ENCODE data around the gene DYRK3. TPM values are rescaled to one million over a fixed set of nuclear protein-coding genes. Genes with fewer than 3 reads are reported as not detected.

DYRK3 gene
- total and polyA plus RNA-seq, 10 of the 15 experiments (the other 5 are each of a cell fraction or from before 2014, with no cell fraction given): 1.6 to 12.9 (median 10.3) TPM

DNA sequence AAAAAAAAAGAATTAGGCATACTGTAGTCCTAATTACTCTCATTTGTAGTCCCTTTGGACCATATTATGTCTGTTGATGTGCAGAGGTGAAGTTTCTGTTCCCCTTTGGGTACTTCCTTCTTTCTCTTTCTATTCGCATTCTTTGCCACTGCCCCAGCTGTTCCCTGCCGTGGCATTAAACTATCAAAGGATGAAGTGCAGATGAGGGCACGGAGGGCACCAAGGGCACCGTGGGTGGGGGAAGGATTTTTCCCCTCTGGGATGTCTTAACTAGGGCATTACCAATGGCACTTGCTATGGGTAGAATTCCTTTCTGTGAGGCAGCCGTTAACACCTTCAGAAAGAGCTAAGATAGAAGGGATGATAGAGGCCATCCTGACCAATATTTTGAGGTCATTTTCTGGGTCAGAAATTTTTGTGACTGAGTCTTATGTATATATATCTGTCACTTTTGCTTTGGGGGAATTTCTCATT, 44.4 kb downstream of the DYRK3 start (continued):
- TF ChIP-seq, protein P1, sequence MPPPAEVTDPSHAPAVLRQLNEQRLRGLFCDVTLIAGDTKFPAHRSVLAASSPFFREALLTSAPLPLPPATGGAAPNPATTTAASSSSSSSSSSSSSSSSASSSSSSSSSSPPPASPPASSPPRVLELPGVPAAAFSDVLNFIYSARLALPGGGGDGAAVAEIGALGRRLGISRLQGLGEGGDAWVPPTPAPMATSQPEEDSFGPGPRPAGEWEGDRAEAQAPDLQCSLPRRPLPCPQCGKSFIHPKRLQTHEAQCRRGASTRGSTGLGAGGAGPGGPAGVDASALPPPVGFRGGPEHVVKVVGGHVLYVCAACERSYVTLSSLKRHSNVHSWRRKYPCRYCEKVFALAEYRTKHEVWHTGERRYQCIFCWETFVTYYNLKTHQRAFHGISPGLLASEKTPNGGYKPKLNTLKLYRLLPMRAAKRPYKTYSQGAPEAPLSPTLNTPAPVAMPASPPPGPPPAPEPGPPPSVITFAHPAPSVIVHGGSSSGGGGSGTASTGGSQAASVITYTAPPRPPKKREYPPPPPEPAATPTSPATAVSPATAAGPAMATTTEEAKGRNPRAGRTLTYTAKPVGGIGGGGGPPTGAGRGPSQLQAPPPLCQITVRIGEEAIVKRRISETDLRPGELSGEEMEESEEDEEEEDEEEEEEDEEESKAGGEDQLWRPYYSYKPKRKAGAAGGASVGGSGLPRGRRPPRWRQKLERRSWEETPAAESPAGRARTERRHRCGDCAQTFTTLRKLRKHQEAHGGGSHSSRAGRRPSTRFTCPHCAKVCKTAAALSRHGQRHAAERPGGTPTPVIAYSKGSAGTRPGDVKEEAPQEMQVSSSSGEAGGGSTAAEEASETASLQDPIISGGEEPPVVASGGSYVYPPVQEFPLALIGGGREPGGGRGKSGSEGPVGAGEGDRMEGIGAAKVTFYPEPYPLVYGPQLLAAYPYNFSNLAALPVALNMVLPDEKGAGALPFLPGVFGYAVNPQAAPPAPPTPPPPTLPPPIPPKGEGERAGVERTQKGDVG (CRISPR knock-in tag; IDR thresholded peaks at IDR 0.05): no peak
- TF ChIP-seq NFIC (IDR thresholded peaks at IDR 0.05; ENCODE audit: low read depth, low read length) (peak; percentile 93), POLR2AphosphoS5 (IDR thresholded peaks at IDR 0.05; ENCODE audit: low read length) (no peak), NFYB (IDR thresholded peaks at IDR 0.05; ENCODE audit: insufficient read depth, low read depth, low read length) (no peak), SMARCA5 (IDR thresholded peaks at IDR 0.05) (no peak), TAF1 (IDR thresholded peaks at IDR 0.05; ENCODE audit: borderline replicate concordance, low read depth, low read length) (0 out of 2 replicates have a peak, but pooled peaks have one; percentile 23), NR2C2 (IDR thresholded peaks at IDR 0.05; ENCODE audit: borderline replicate concordance, control insufficient read depth, insufficient read length, low read depth) (no peak), BCL11A (IDR thresholded peaks at IDR 0.05; ENCODE audit: low read depth, low read length) (peak; percentile 98), MAX (IDR thresholded peaks at IDR 0.05; ENCODE audit: low read depth, low read length) (no peak; the same call in 1 of the 2 replicates), SKIL (IDR thresholded peaks at IDR 0.05; ENCODE audit: low read depth, poor library complexity, severe bottlenecking) (peak; percentile 94), STAT1 (conservative IDR thresholded peaks at IDR 0.05) (no peak), ZBED1 (IDR thresholded peaks at IDR 0.05; ENCODE audit: borderline replicate concordance) (peak; percentile 82; the same call in 1 of the 2 replicates), YBX1 (IDR thresholded peaks at IDR 0.05) (no peak), HDAC2 (IDR thresholded peaks at IDR 0.05) (no peak; the same call in 1 of the 2 replicates), POLR2A (IDR thresholded peaks at IDR 0.05; ENCODE audit: low read depth, low read length) (no peak), PML (IDR thresholded peaks at IDR 0.05; ENCODE audit: low read length) (peak; percentile 48; the same call in 1 of the 2 replicates), SMC3 (IDR thresholded peaks at IDR 0.05; ENCODE audit: borderline replicate concordance, low read length) (no peak)
- TF ChIP-seq, protein P2, sequence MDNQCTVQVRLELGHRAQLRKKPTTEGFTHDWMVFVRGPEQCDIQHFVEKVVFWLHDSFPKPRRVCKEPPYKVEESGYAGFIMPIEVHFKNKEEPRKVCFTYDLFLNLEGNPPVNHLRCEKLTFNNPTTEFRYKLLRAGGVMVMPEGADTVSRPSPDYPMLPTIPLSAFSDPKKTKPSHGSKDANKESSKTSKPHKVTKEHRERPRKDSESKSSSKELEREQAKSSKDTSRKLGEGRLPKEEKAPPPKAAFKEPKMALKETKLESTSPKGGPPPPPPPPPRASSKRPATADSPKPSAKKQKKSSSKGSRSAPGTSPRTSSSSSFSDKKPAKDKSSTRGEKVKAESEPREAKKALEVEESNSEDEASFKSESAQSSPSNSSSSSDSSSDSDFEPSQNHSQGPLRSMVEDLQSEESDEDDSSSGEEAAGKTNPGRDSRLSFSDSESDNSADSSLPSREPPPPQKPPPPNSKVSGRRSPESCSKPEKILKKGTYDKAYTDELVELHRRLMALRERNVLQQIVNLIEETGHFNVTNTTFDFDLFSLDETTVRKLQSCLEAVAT (IDR thresholded peaks at IDR 0.05): peak; percentile 70
- TF ChIP-seq, protein P3, sequence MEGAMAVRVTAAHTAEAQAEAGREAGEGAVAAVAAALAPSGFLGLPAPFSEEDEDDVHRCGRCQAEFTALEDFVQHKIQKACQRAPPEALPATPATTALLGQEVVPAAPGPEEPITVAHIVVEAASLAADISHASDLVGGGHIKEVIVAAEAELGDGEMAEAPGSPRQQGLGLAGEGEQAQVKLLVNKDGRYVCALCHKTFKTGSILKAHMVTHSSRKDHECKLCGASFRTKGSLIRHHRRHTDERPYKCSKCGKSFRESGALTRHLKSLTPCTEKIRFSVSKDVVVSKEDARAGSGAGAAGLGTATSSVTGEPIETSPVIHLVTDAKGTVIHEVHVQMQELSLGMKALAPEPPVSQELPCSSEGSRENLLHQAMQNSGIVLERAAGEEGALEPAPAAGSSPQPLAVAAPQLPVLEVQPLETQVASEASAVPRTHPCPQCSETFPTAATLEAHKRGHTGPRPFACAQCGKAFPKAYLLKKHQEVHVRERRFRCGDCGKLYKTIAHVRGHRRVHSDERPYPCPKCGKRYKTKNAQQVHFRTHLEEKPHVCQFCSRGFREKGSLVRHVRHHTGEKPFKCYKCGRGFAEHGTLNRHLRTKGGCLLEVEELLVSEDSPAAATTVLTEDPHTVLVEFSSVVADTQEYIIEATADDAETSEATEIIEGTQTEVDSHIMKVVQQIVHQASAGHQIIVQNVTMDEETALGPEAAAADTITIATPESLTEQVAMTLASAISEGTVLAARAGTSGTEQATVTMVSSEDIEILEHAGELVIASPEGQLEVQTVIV (IDR thresholded peaks at IDR 0.05; ENCODE audit: borderline replicate concordance, partially characterized antibody): no peak
